MCF 10A (cell line): Measurements from ENCODE around the gene INSC. TPM values are rescaled to one million over a fixed set of nuclear protein-coding genes. Genes with fewer than 3 reads are reported as not detected.

ENCODE experiments used
- BruUV-seq: library from RNA; stranded (reverse); fragments of 400-500 nt; replicated peaks from 2 replicates; lab custom pipeline; 2021; lab: Mats Ljungman, UMichigan
- CTCF ChIA-PET: fragments of 300-600 bp; sonication (Branson Sonifier 250); formaldehyde crosslinking; extraction: SDS; loops from one replicate; lab custom pipeline; 2021; ENCODE audit warnings: antibody characterized with exemption, inconsistent platforms; lab: Yijun Ruan, JAX
- POLR2A ChIA-PET: fragments of 300-600, 350-650 bp; sonication (Branson Sonifier 250); formaldehyde crosslinking; extraction: SDS; loops from one replicate; lab custom pipeline; 2020; ENCODE audit warnings: antibody characterized with exemption, inconsistent platforms; lab: Yijun Ruan, JAX
- DNase-seq: peaks from one replicate; pipeline ENCODE4 v3.0.0-alpha.2; 2018; ENCODE audit not compliant: unreplicated experiment
- H3K27ac Mint-ChIP-seq: one replicate; pipeline ENCODE4 v1.8.0; 2022; ENCODE audit warnings: mild to moderate bottlenecking, low read depth, mixed read lengths; ENCODE audit not compliant: unreplicated experiment
- H3K27me3 Mint-ChIP-seq: one replicate; pipeline ENCODE4 v1.8.0; 2022; ENCODE audit warnings: mixed read lengths; ENCODE audit not compliant: insufficient read depth, unreplicated experiment
- H3K36me3 Mint-ChIP-seq: one replicate; pipeline ENCODE4 v1.8.0; 2022; ENCODE audit warnings: mild to moderate bottlenecking, moderate library complexity, mixed read lengths; ENCODE audit not compliant: insufficient read depth, unreplicated experiment
- H3K4me1 Mint-ChIP-seq: one replicate; pipeline ENCODE4 v1.8.0; 2022; ENCODE audit warnings: mixed read lengths; ENCODE audit not compliant: insufficient read depth, unreplicated experiment
- H3K4me3 Mint-ChIP-seq: one replicate; pipeline ENCODE4 v1.8.0; 2022; ENCODE audit warnings: mild to moderate bottlenecking, moderate library complexity, mixed read lengths; ENCODE audit not compliant: unreplicated experiment
- H3K9me3 Mint-ChIP-seq: one replicate; pipeline ENCODE4 v1.8.0; 2022; ENCODE audit warnings: mixed read lengths; ENCODE audit not compliant: unreplicated experiment
- CTCF ChIP-seq: fragments of 200-600 bp; IDR thresholded peaks from one replicate; pipeline ENCODE4 v1.8.0; 2022; ENCODE audit warnings: antibody characterized with exemption, mild to moderate bottlenecking; ENCODE audit not compliant: unreplicated experiment
- intact Hi-C: fragments of 100-400 bp; cut with micrococcal nuclease; formaldehyde crosslinking; loops from 2 replicates; pipeline ENCODE4 v1.14.1; 2022
- total RNA-seq: library from RNA; stranded (reverse); gene quantifications from 2 replicates; pipeline ENCODE4 v1.2.3, GENCODE V29; 2022

INSC gene
- total RNA-seq, 1 experiment from 2014 or later = 5.8 TPM

- CTCF ChIA-PET = interaction anchor here (0.6 to 3.0 kb wide), 8 partner anchors 12 to 1253 kb away, joined by 3 to 16 read pairs (median 3); no protein-coding TSS in a partner anchor
- intact Hi-C loops = no loop called here
- no TSS peak for BruUV-seq
- Mint-ChIP-seq H3K36me3 (no peaks in the 10 kb centered on the region), H3K9me3 (no peaks in the 10 kb centered on the region), H3K4me3 (no peak overlapping the region), H3K4me1 (peaks cover 11% of the 10 kb centered on the region), H3K27me3 (no peaks in the 10 kb centered on the region), H3K27ac (no peak overlapping the region)
- POLR2A ChIA-PET = interaction anchor here (0.6 to 0.9 kb wide), 3 partner anchors 18 to 83 kb away, joined by 3 to 4 read pairs (median 3); no protein-coding TSS in a partner anchor
- TF ChIP-seq CTCF = no peak
- DNase-seq = no peak
Observed at GRCh38 chr11:15194671-15195415, 80.1 kb downstream of the INSC start.

- no TSS peak for BruUV-seq
- no peaks in the 10 kb centered on the region for H3K9me3 Mint-ChIP-seq
- no peak overlapping the region for H3K4me3 Mint-ChIP-seq
- no peak for DNase-seq
- no peak overlapping the region for H3K27ac Mint-ChIP-seq
- no peaks in the 10 kb centered on the region for H3K27me3 Mint-ChIP-seq
- no peaks in the 10 kb centered on the region for H3K36me3 Mint-ChIP-seq
- CTCF ChIA-PET = interaction anchor here (0.6 to 3.0 kb wide), 7 partner anchors 12 to 1254 kb away, joined by 3 to 16 read pairs (median 4); no protein-coding TSS in a partner anchor
- H3K4me1 Mint-ChIP-seq = peaks cover 17% of the 10 kb centered on the region
- intact Hi-C loops = no loop called here
- POLR2A ChIA-PET = interaction anchor here (0.6 to 0.8 kb wide), 2 partner anchors 77 to 84 kb away, joined by 3 to 4 read pairs; no protein-coding TSS in a partner anchor
- no peak for TF ChIP-seq CTCF
Observed at GRCh38 chr11:15195454-15196200, 80.9 kb downstream of the INSC start.

GRCh38 chr11:15196704-15197103, 82.0 kb downstream of the INSC start:
- Mint-ChIP-seq H3K4me3 (no peak overlapping the region), H3K36me3 (peaks cover 6% of the 10 kb centered on the region), H3K27ac (no peak overlapping the region), H3K9me3 (no peaks in the 10 kb centered on the region), H3K27me3 (no peaks in the 10 kb centered on the region), H3K4me1 (peaks cover 17% of the 10 kb centered on the region)
- DNase-seq = no peak
- intact Hi-C loops = no loop called here
- no TSS peak for BruUV-seq
- ChIA-PET POLR2A (no interaction called here), CTCF (interaction anchor here (0.8 to 3.0 kb wide), 5 partner anchors 8 to 289 kb away, joined by 3 to 16 read pairs (median 12); no protein-coding TSS in a partner anchor)
- TF ChIP-seq CTCF = no peak

GRCh38 chr11:15197696-15198095, 83.0 kb downstream of the INSC start:
- DNase-seq = no peak
- no peak for TF ChIP-seq CTCF
- no TSS peak for BruUV-seq
- intact Hi-C loops = no loop called here
- no peaks in the 10 kb centered on the region for H3K27me3 Mint-ChIP-seq
- H3K36me3 Mint-ChIP-seq = peaks cover 6% of the 10 kb centered on the region
- POLR2A ChIA-PET = interaction anchor here (0.6 to 0.7 kb wide), 2 partner anchors 9 to 136 kb away, joined by 3 read pairs; no protein-coding TSS in a partner anchor
- no peaks in the 10 kb centered on the region for H3K9me3 Mint-ChIP-seq
- no peak overlapping the region for H3K27ac Mint-ChIP-seq
- CTCF ChIA-PET = interaction anchor here (0.6 to 2.5 kb wide), 6 partner anchors 9 to 478 kb away, joined by 3 to 14 read pairs (median 6); no protein-coding TSS in a partner anchor
- H3K4me3 Mint-ChIP-seq = no peak overlapping the region
- peaks cover 17% of the 10 kb centered on the region for H3K4me1 Mint-ChIP-seq
